ENCODE measurements around the gene TAS1R1. TPM values are rescaled to one million over a fixed set of nuclear protein-coding genes. Genes with fewer than 3 reads are reported as not detected.

TAS1R1 gene
- total RNA-seq, 3 donors from 2014 or later (not counting 1 experiment from before 2014, with no cell fraction given): not detected

- 97% methylated on average over 7 of the region's 7 CpGs for WGBS (ENCODE audit: insufficient coverage)
- no peaks in the 10 kb centered on the region for H3K9me3 Mint-ChIP-seq
- peaks cover 6% of the 10 kb centered on the region for H3K36me3 Mint-ChIP-seq
- H3K27ac ChIP-seq (ENCODE audit: low read length): no peak overlapping the region
- H3K4me1 Mint-ChIP-seq: no peaks in the 10 kb centered on the region
- no peaks in the 10 kb centered on the region for H3K27me3 ChIP-seq (ENCODE audit: control insufficient read depth, insufficient read depth, low read length)
- H3K4me1 ChIP-seq (ENCODE audit: control insufficient read depth, insufficient read depth, low read length): no peaks in the 10 kb centered on the region
- no peak for TF ChIP-seq CTCF (IDR thresholded peaks at IDR 0.05)
- ATAC-seq (no peak), DNase-seq (no peak)
- no peak overlapping the region for H3K4me3 Mint-ChIP-seq
- H3K4me3 ChIP-seq (ENCODE audit: low read length): no peak overlapping the region
- no peaks in the 10 kb centered on the region for H3K27me3 Mint-ChIP-seq (ENCODE audit: low read depth in 2 of 2)
- peaks cover 64% of the 10 kb centered on the region for H3K36me3 ChIP-seq (ENCODE audit: control insufficient read depth, insufficient read depth, low read length)
- intact Hi-C loops (cut with micrococcal nuclease): no loop called here
- no peaks in the 10 kb centered on the region for H3K9me3 ChIP-seq (ENCODE audit: control insufficient read depth, insufficient read depth, low read length)
- no peak overlapping the region for H3K27ac Mint-ChIP-seq
Measured at GRCh38 chr1:6528492-6528891, 26.6 kb upstream of the TAS1R1 start.

DNA sequence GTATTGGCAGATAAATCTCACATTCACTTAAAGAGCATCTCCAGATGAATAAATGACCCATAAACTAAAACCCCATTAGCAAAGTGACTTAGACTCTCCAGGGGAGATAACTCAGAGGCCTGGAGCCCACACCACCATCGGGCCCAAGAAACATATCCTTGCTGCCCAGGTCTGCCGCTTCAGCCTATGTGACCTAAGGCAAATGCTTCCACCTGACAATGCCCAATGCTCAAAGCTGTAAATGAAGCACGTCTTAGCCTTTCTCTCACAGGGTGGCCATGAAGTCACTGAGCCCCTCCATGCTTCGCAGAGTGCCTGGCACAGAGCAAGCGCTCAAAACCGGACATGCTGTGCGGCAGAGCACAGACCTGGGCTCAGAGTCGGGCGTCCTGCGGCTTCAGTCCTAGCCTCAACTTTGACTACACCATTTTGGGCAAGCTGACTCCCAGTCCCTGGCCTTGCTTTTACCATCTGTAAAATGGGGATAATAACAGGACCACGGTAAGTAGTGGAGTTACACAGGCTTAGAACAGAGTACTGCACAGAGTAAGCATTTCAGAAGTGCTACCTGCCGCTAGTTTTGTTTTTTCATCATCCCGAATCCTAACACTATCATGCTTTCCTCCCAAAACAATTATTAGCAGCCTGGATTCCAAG is 24.5 kb upstream of the TAS1R1 start:
- Histone ChIP-seq H3K36me3 (ENCODE audit: control insufficient read depth, insufficient read depth, low read length) (peaks cover 65% of the 10 kb centered on the region), H3K4me3 (ENCODE audit: low read length) (no peak overlapping the region), H3K27me3 (ENCODE audit: control insufficient read depth, insufficient read depth, low read length) (no peaks in the 10 kb centered on the region), H3K9me3 (ENCODE audit: control insufficient read depth, insufficient read depth, low read length) (no peaks in the 10 kb centered on the region), H3K27ac (ENCODE audit: low read length) (no peak overlapping the region), H3K4me1 (ENCODE audit: control insufficient read depth, insufficient read depth, low read length) (no peaks in the 10 kb centered on the region)
- H3K27ac Mint-ChIP-seq: no peak overlapping the region
- no peak overlapping the region for H3K4me3 Mint-ChIP-seq
- DNase-seq (no peak), ATAC-seq (no peak)
- 97% methylated on average over 12 of the region's 13 CpGs for WGBS (ENCODE audit: insufficient coverage)
- no peaks in the 10 kb centered on the region for H3K9me3 Mint-ChIP-seq
- H3K27me3 Mint-ChIP-seq (ENCODE audit: low read depth in 2 of 2): no peaks in the 10 kb centered on the region
- peaks cover 0 to 4% of the 10 kb centered on the region in 2 donors for H3K4me1 Mint-ChIP-seq
- peaks cover 6% of the 10 kb centered on the region for H3K36me3 Mint-ChIP-seq
- intact Hi-C loops (cut with micrococcal nuclease): no loop called here
- TF ChIP-seq CTCF (IDR thresholded peaks at IDR 0.05): no peak

DNA sequence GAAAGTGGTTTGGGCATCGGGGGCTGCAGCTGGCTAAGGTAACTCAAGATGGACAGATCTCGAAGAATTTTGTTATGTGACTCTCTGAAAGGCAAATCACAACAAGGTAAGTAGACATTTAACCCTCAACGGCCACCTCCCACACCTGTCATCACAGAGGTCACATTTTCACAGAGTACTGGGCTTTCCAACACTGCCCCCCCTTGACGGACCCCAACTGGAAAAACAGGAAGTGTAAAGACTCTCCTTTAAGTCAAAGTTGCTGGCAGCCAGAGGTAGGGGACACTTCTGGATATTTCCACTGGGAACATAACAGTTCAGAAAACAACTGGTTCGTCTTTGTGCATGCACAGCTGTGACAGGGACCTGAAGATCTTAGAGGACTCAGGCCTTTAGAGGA is 23.1 kb upstream of the TAS1R1 start:
- Mint-ChIP-seq H3K4me1 (peaks cover 0 to 4% of the 10 kb centered on the region in 2 donors), H3K9me3 (no peaks in the 10 kb centered on the region), H3K36me3 (peaks cover 6% of the 10 kb centered on the region), H3K27me3 (ENCODE audit: low read depth in 2 of 2) (no peaks in the 10 kb centered on the region), H3K27ac (no peak overlapping the region), H3K4me3 (no peak overlapping the region)
- no peak overlapping the region for H3K4me3 ChIP-seq (ENCODE audit: low read length)
- H3K9me3 ChIP-seq (ENCODE audit: control insufficient read depth, insufficient read depth, low read length): no peaks in the 10 kb centered on the region
- no peak overlapping the region for H3K27ac ChIP-seq (ENCODE audit: low read length)
- peaks cover 54% of the 10 kb centered on the region for H3K36me3 ChIP-seq (ENCODE audit: control insufficient read depth, insufficient read depth, low read length)
- TF ChIP-seq CTCF (IDR thresholded peaks at IDR 0.05): no peak
- no peaks in the 10 kb centered on the region for H3K27me3 ChIP-seq (ENCODE audit: control insufficient read depth, insufficient read depth, low read length)
- no peak for DNase-seq
- no peaks in the 10 kb centered on the region for H3K4me1 ChIP-seq (ENCODE audit: control insufficient read depth, insufficient read depth, low read length)
- WGBS (ENCODE audit: insufficient coverage): 93% methylated on average over 5 of the region's 5 CpGs
- intact Hi-C loops (cut with micrococcal nuclease): no loop called here
- ATAC-seq: no peak

- H3K36me3 ChIP-seq (ENCODE audit: control insufficient read depth, insufficient read depth, low read length): peaks cover 38% of the 10 kb centered on the region
- no peaks in the 10 kb centered on the region for H3K9me3 Mint-ChIP-seq
- H3K36me3 Mint-ChIP-seq: peaks cover 6% of the 10 kb centered on the region
- H3K27me3 ChIP-seq (ENCODE audit: control insufficient read depth, insufficient read depth, low read length): no peaks in the 10 kb centered on the region
- WGBS (ENCODE audit: insufficient coverage): 97% methylated on average over 8 of the region's 8 CpGs
- H3K27ac Mint-ChIP-seq: no peak overlapping the region
- H3K4me3 Mint-ChIP-seq: no peak overlapping the region
- intact Hi-C loops (cut with micrococcal nuclease): no loop called here
- H3K9me3 ChIP-seq (ENCODE audit: control insufficient read depth, insufficient read depth, low read length): no peaks in the 10 kb centered on the region
- ATAC-seq (no peak), DNase-seq (no peak)
- H3K4me1 ChIP-seq (ENCODE audit: control insufficient read depth, insufficient read depth, low read length): no peaks in the 10 kb centered on the region
- H3K4me3 ChIP-seq (ENCODE audit: low read length): no peak overlapping the region
- no peaks in the 10 kb centered on the region for H3K27me3 Mint-ChIP-seq (ENCODE audit: low read depth in 2 of 2)
- no peak for TF ChIP-seq CTCF (IDR thresholded peaks at IDR 0.05)
- no peak overlapping the region for H3K27ac ChIP-seq (ENCODE audit: low read length)
- H3K4me1 Mint-ChIP-seq: peaks cover 0 to 4% of the 10 kb centered on the region in 2 donors
Measured at GRCh38 chr1:6534248-6534822, 20.8 kb upstream of the TAS1R1 start.
